WTC11 (cell line): ENCODE data around the gene TRMT112. TPM values are rescaled to one million over a fixed set of nuclear protein-coding genes. Genes with fewer than 3 reads are reported as not detected.
"Not testable (repeated sequence)": the region's sequence is repeated elsewhere in the genome, so short reads cannot be mapped to it uniquely, and the experiment has no call there.

Experiments
- ATAC-seq: fragments of 200-7000 bp; cut with Tn5 transposase; 2 replicates; pipeline ENCODE4 v1.10.0; 2021; ENCODE audit warnings: mild to moderate bottlenecking, moderate library complexity
- CTCF ChIA-PET: fragments of 300-600 bp; sonication (Branson Sonifier 250); formaldehyde crosslinking; loops from one replicate; lab custom pipeline; 2021; ENCODE audit warnings: antibody characterized with exemption; lab: Charles Lee
- POLR2A ChIA-PET: fragments of 350-600 bp; sonication (Branson Sonifier 250); formaldehyde crosslinking; loops from one replicate; lab custom pipeline; 2021; ENCODE audit warnings: antibody characterized with exemption; lab: Charles Lee
- DNase-seq: peaks from one replicate; pipeline ENCODE4 v3.0.0; 2021; ENCODE audit warnings: low spot score
- H3K27ac Mint-ChIP-seq: 2 replicates; pipeline ENCODE4 v1.8.0; 2021; ENCODE audit warnings: mixed read lengths
- H3K27me3 Mint-ChIP-seq: 2 replicates; pipeline ENCODE4 v1.8.0; 2021; ENCODE audit warnings: low read depth, mild to moderate bottlenecking, moderate library complexity, mixed read lengths
- H3K36me3 Mint-ChIP-seq: 2 replicates; pipeline ENCODE4 v1.8.0; 2021; ENCODE audit warnings: mixed read lengths
- H3K4me1 Mint-ChIP-seq: 2 replicates; pipeline ENCODE4 v1.8.0; 2022; ENCODE audit warnings: mixed read lengths
- H3K4me3 Mint-ChIP-seq: 2 replicates; pipeline ENCODE4 v1.8.0; 2021; ENCODE audit warnings: mild to moderate bottlenecking, moderate library complexity, mixed read lengths
- H3K9me3 Mint-ChIP-seq: 2 replicates; pipeline ENCODE4 v1.8.0; 2021; ENCODE audit warnings: mixed read lengths
- ESRRA ChIP-seq: sonication (generic); formaldehyde crosslinking; IDR thresholded peaks from 2 replicates; pipeline ENCODE4 v1.8.1; 2022; ENCODE audit warnings: mild to moderate bottlenecking, missing genetic modification reagents, borderline replicate concordance
- GRHL2 ChIP-seq: fragments of 250-450 bp; sonication (Bioruptor Pico); IDR thresholded peaks from 2 replicates; pipeline ENCODE4 v1.8.0; 2022; ENCODE audit warnings: mild to moderate bottlenecking, moderate library complexity; ENCODE audit not compliant: insufficient replicate concordance, severe bottlenecking
- GTF2I ChIP-seq: fragments of 250-450 bp; sonication (Bioruptor Pico); conservative IDR thresholded peaks from 2 replicates; pipeline ENCODE4 v1.4.0; 2021; ENCODE audit warnings: mild to moderate bottlenecking
- JAZF1 ChIP-seq: fragments of 250-450 bp; sonication (Bioruptor Pico); IDR thresholded peaks from 2 replicates; pipeline ENCODE4 v1.9.0; 2021; ENCODE audit warnings: moderate library complexity, mild to moderate bottlenecking, inconsistent platforms
- MYBL2 ChIP-seq: sonication (generic); formaldehyde crosslinking; IDR thresholded peaks from 2 replicates; pipeline ENCODE4 v1.8.1; 2023; ENCODE audit warnings: mild to moderate bottlenecking, moderate library complexity, missing genetic modification reagents
- NR1H2 ChIP-seq: sonication (generic); formaldehyde crosslinking; IDR thresholded peaks from 2 replicates; pipeline ENCODE4 v1.9.0; 2021; ENCODE audit warnings: mild to moderate bottlenecking, moderate library complexity, missing genetic modification reagents
- NR2C2 ChIP-seq: sonication (generic); formaldehyde crosslinking; IDR thresholded peaks from 2 replicates; pipeline ENCODE4 v1.8.0; 2022; ENCODE audit warnings: mild to moderate bottlenecking, missing genetic modification reagents
- RELA ChIP-seq: sonication (generic); formaldehyde crosslinking; IDR thresholded peaks from 2 replicates; pipeline ENCODE4 v1.8.1; 2022; ENCODE audit warnings: missing genetic modification reagents, mild to moderate bottlenecking, borderline replicate concordance
- RORB ChIP-seq: fragments of 250-450 bp; sonication (Bioruptor Pico); IDR thresholded peaks from 2 replicates; pipeline ENCODE4 v1.9.0; 2021; ENCODE audit warnings: mild to moderate bottlenecking
- TEAD1 ChIP-seq: sonication (generic); formaldehyde crosslinking; IDR thresholded peaks from 2 replicates; pipeline ENCODE4 v1.8.0; 2022; ENCODE audit warnings: mild to moderate bottlenecking, missing genetic modification reagents
- ZNF263 ChIP-seq: sonication (generic); formaldehyde crosslinking; IDR thresholded peaks from 2 replicates; pipeline ENCODE4 v1.8.1; 2022; ENCODE audit warnings: low read depth, mild to moderate bottlenecking, moderate library complexity, missing genetic modification reagents
- total RNA-seq: library from RNA; stranded (reverse); gene quantifications from 3 replicates; pipeline ENCODE4 v1.2.3, GENCODE V29; 2021
- TF ChIP-seq, protein P1 (sequence below): sonication (generic); formaldehyde crosslinking; IDR thresholded peaks from 2 replicates; pipeline ENCODE4 v1.8.1; 2022; ENCODE audit warnings: missing genetic modification reagents, borderline replicate concordance
- TF ChIP-seq, protein P2 (sequence below): sonication (generic); formaldehyde crosslinking; IDR thresholded peaks from 2 replicates; pipeline ENCODE4 v1.8.0; 2022; ENCODE audit warnings: mild to moderate bottlenecking, missing genetic modification reagents
- TF ChIP-seq, protein P3 (sequence below): sonication (generic); formaldehyde crosslinking; IDR thresholded peaks from 2 replicates; pipeline ENCODE4 v1.8.1; 2023; ENCODE audit warnings: mild to moderate bottlenecking, missing genetic modification reagents

The TRMT112 gene
- total RNA-seq, 1 experiment from 2014 or later = 285 TPM

DNA sequence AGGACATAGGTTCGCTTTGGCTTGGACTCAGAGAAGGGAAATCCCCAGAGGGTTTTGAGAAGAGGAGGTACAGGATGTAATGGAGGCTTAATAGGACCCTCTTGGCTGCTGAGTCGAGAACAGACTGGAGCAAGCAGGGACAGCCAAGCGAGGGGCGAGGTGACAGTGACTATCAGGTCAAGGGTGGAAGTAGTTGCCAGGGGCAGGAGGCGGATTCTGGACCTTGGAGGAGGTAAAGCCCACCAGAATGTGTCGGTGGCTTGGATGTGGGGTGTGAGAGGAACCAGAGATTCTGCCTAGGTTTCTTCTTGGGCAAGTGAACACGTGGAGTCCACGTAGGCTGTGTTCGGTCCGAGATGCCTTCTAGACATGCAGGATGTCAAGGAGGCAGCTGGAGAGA, 4.4 kb downstream of the TRMT112 start (continued):
- no peak for TF ChIP-seq GRHL2
- TF ChIP-seq ZNF263 (CRISPR knock-in tag) = no peak
- no peak for TF ChIP-seq RORB (CRISPR knock-in tag)
- no peak for TF ChIP-seq TEAD1 (CRISPR knock-in tag)
- TF ChIP-seq, all 79 proteins: peak for 0

DNA sequence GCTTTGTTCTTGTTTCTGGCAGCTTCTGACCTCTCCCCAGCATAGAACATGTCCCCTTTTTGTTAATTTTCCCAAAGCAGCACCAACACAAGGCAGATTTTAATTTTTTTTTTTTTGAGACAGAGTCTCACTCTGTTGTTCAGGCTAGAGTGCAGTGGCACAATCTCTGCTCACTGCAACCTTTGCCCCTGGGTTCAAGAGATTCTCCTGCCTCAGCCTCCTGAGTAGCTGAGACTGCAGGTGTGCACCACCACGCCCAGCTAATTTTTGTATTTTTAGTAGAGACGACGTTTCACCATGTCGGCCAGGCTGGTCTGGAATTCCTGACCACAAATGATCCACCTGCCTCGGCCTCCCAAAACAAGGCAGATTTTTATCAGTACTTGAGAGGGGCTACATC, 9.6 kb downstream of the TRMT112 start:
- H3K27ac Mint-ChIP-seq = peak overlapping the region; percentile 19
- peaks cover 14% of the 10 kb centered on the region for H3K4me1 Mint-ChIP-seq
- POLR2A ChIA-PET, ATAC-seq, H3K36me3 Mint-ChIP-seq, H3K27me3 Mint-ChIP-seq, DNase-seq, H3K9me3 Mint-ChIP-seq: not testable (repeated sequence)
- peak overlapping the region; percentile 20; the same call in 1 of the 2 replicates for H3K4me3 Mint-ChIP-seq
- CTCF ChIA-PET = interaction anchor here (1.4 to 1.9 kb wide), 2 partner anchors 35 to 47 kb away, joined by 4 to 5 read pairs; no protein-coding TSS in a partner anchor

DNA sequence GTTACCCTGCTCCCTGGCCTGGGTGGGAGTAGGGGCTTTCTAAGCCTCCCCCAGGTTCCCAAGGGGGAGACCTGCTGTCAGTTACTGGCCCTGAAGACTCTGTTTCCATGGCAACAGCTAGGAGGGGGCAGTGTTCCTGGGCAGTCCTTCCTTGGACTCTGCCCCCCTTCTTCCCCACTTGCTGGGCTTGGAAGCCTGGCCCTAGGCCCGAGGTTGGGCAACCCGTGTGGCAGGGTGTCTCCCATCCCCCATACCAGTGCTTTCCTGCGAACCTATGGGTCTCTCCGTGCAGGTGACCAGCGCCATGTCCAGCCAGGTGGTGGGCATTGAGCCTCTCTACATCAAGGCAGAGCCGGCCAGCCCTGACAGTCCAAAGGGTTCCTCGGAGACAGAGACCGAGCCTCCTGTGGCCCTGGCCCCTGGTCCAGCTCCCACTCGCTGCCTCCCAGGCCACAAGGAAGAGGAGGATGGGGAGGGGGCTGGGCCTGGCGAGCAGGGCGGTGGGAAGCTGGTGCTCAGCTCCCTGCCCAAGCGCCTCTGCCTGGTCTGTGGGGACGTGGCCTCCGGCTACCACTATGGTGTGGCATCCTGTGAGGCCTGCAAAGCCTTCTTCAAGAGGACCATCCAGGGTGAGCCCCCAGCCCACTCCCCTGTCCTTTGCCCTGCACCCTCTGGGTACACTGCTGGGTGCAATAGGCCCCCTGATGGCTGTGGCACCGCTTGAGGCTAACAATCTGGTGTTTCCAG, 10.3 kb downstream of the TRMT112 start:
- TF ChIP-seq NR1H2 (CRISPR knock-in tag) = no peak
- no peak for TF ChIP-seq MYBL2 (CRISPR knock-in tag)
- no peak for TF ChIP-seq RELA (CRISPR knock-in tag)
- TF ChIP-seq ESRRA (CRISPR knock-in tag) = no peak
- TF ChIP-seq, protein P1, sequence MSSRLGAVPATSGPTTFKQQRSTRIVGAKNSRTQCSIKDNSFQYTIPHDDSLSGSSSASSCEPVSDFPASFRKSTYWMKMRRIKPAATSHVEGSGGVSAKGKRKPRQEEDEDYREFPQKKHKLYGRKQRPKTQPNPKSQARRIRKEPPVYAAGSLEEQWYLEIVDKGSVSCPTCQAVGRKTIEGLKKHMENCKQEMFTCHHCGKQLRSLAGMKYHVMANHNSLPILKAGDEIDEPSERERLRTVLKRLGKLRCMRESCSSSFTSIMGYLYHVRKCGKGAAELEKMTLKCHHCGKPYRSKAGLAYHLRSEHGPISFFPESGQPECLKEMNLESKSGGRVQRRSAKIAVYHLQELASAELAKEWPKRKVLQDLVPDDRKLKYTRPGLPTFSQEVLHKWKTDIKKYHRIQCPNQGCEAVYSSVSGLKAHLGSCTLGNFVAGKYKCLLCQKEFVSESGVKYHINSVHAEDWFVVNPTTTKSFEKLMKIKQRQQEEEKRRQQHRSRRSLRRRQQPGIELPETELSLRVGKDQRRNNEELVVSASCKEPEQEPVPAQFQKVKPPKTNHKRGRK (CRISPR knock-in tag) = no peak
- no peak for TF ChIP-seq GTF2I (CRISPR knock-in tag)
- TF ChIP-seq NR2C2 (CRISPR knock-in tag) = no peak
- TF ChIP-seq, protein P2, sequence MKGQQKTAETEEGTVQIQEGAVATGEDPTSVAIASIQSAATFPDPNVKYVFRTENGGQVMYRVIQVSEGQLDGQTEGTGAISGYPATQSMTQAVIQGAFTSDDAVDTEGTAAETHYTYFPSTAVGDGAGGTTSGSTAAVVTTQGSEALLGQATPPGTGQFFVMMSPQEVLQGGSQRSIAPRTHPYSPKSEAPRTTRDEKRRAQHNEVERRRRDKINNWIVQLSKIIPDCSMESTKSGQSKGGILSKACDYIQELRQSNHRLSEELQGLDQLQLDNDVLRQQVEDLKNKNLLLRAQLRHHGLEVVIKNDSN (CRISPR knock-in tag) = no peak
- TF ChIP-seq, protein P3, sequence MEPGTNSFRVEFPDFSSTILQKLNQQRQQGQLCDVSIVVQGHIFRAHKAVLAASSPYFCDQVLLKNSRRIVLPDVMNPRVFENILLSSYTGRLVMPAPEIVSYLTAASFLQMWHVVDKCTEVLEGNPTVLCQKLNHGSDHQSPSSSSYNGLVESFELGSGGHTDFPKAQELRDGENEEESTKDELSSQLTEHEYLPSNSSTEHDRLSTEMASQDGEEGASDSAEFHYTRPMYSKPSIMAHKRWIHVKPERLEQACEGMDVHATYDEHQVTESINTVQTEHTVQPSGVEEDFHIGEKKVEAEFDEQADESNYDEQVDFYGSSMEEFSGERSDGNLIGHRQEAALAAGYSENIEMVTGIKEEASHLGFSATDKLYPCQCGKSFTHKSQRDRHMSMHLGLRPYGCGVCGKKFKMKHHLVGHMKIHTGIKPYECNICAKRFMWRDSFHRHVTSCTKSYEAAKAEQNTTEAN (CRISPR knock-in tag) = no peak
- TF ChIP-seq, all 79 proteins: peak for 0
- DNase-seq (no peak), ATAC-seq (no peak)
- H3K9me3 Mint-ChIP-seq = no peaks in the 10 kb centered on the region
- H3K27ac Mint-ChIP-seq = no peak overlapping the region; the same call in 1 of the 2 replicates
- ChIA-PET CTCF (interaction anchor here (0.5 to 1.9 kb wide), 4 partner anchors 36 to 1846 kb away, joined by 3 to 5 read pairs (median 4); no protein-coding TSS in a partner anchor), POLR2A (no interaction called here)
- H3K36me3 Mint-ChIP-seq = peaks cover 5% of the 10 kb centered on the region
- peaks cover 14% of the 10 kb centered on the region for H3K4me1 Mint-ChIP-seq
- H3K4me3 Mint-ChIP-seq = peak overlapping the region; percentile 90
- H3K27me3 Mint-ChIP-seq = peaks cover under 1% of the 10 kb centered on the region

DNA sequence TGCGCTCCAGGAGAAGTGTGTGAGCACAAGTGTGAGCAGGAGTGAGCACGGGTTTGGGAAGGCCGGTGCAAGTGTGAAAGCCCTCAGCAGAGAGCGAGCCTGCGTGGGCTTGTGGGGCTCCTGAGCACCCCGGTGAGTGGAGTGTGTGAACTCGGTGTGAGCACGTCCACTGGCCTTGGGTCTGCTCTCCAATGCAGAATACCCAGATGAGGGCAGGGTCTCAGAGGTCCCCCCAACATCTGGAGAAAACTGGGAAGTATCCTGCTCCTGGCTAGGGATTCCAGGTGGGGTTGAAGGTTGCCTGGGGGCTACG, 10.8 kb downstream of the TRMT112 start:
- ChIA-PET POLR2A (no interaction called here), CTCF (interaction anchor here (1.2 to 1.9 kb wide), 3 partner anchors 36 to 50 kb away, joined by 3 to 5 read pairs (median 4); no protein-coding TSS in a partner anchor)
- no peak for ATAC-seq
- H3K4me1 Mint-ChIP-seq = peaks cover 14% of the 10 kb centered on the region
- TF ChIP-seq JAZF1 = no peak
- TF ChIP-seq, protein P2 (CRISPR knock-in tag) = no peak
- no peak for TF ChIP-seq TEAD1 (CRISPR knock-in tag)
- TF ChIP-seq, protein P3 (CRISPR knock-in tag) = 0 out of 2 replicates have a peak, but pooled peaks have one; percentile 25
- peaks cover 5% of the 10 kb centered on the region for H3K27me3 Mint-ChIP-seq
- H3K9me3 Mint-ChIP-seq = no peaks in the 10 kb centered on the region
- H3K4me3 Mint-ChIP-seq = peak overlapping the region; percentile 90
- no peak for DNase-seq
- H3K36me3 Mint-ChIP-seq = peaks cover 5% of the 10 kb centered on the region
- H3K27ac Mint-ChIP-seq = peak overlapping the region; percentile 77
